Measurements from ENCODE around the gene RFTN1.

DNA sequence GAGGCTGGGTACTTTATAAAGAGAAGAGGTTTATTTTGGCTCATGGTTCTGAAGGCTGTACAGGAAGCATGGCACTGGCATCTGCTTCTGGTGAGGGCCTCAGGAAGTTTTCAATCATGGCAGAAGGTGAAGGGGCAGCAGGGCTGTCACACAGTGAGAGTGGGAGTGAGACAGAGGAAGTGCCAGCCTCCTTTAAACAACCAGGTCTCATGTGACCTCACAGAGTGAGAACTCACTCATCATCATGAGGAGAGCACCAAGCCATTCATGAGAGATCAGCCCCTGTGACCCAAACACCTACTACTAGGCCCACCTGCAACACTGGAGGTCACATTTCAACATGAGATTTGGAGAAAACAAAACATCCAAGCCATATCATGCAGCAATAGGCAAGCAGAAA lies 9.3 kb upstream of the RFTN1 start:
- TF ChIP-seq, protein P1, sequence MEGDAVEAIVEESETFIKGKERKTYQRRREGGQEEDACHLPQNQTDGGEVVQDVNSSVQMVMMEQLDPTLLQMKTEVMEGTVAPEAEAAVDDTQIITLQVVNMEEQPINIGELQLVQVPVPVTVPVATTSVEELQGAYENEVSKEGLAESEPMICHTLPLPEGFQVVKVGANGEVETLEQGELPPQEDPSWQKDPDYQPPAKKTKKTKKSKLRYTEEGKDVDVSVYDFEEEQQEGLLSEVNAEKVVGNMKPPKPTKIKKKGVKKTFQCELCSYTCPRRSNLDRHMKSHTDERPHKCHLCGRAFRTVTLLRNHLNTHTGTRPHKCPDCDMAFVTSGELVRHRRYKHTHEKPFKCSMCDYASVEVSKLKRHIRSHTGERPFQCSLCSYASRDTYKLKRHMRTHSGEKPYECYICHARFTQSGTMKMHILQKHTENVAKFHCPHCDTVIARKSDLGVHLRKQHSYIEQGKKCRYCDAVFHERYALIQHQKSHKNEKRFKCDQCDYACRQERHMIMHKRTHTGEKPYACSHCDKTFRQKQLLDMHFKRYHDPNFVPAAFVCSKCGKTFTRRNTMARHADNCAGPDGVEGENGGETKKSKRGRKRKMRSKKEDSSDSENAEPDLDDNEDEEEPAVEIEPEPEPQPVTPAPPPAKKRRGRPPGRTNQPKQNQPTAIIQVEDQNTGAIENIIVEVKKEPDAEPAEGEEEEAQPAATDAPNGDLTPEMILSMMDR (IDR thresholded peaks at IDR 0.05) = no peak
- TF ChIP-seq JUNB (IDR thresholded peaks at IDR 0.05) (no peak), POLR2A (IDR thresholded peaks at IDR 0.05; ENCODE audit: low read length) (no peak), HOXA7 (CRISPR knock-in tag; IDR thresholded peaks at IDR 0.05) (no peak), HDAC2 (IDR thresholded peaks at IDR 0.05) (no peak), PHF8 (IDR thresholded peaks at IDR 0.05; ENCODE audit: borderline replicate concordance, low read depth) (no peak), EHF (CRISPR knock-in tag; IDR thresholded peaks at IDR 0.05) (no peak)
- TF ChIP-seq, protein P2, sequence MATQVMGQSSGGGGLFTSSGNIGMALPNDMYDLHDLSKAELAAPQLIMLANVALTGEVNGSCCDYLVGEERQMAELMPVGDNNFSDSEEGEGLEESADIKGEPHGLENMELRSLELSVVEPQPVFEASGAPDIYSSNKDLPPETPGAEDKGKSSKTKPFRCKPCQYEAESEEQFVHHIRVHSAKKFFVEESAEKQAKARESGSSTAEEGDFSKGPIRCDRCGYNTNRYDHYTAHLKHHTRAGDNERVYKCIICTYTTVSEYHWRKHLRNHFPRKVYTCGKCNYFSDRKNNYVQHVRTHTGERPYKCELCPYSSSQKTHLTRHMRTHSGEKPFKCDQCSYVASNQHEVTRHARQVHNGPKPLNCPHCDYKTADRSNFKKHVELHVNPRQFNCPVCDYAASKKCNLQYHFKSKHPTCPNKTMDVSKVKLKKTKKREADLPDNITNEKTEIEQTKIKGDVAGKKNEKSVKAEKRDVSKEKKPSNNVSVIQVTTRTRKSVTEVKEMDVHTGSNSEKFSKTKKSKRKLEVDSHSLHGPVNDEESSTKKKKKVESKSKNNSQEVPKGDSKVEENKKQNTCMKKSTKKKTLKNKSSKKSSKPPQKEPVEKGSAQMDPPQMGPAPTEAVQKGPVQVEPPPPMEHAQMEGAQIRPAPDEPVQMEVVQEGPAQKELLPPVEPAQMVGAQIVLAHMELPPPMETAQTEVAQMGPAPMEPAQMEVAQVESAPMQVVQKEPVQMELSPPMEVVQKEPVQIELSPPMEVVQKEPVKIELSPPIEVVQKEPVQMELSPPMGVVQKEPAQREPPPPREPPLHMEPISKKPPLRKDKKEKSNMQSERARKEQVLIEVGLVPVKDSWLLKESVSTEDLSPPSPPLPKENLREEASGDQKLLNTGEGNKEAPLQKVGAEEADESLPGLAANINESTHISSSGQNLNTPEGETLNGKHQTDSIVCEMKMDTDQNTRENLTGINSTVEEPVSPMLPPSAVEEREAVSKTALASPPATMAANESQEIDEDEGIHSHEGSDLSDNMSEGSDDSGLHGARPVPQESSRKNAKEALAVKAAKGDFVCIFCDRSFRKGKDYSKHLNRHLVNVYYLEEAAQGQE (IDR thresholded peaks at IDR 0.05) = no peak
